HCT116 (cell line): ENCODE measurements around the gene COG6. TPM values are rescaled to one million over a fixed set of nuclear protein-coding genes. Genes with fewer than 3 reads are reported as not detected.

Experiments
- ATAC-seq: fragments of 200-7000 bp; cut with Tn5 transposase; 2 replicates; pipeline ENCODE4 v1.9.1; 2020; ENCODE audit warnings: mild to moderate bottlenecking, moderate library complexity
- BruUV-seq: library from RNA; stranded (reverse); fragments of 400-500 nt; replicated peaks from 2 replicates; lab custom pipeline; 2021; lab: Mats Ljungman, UMichigan
- CTCF ChIA-PET: fragments of 300-600 bp; sonication (Branson Sonifier 250); formaldehyde crosslinking; loops from one replicate; lab custom pipeline; 2021; ENCODE audit warnings: antibody characterized with exemption; lab: Charles Lee
- POLR2A ChIA-PET: fragments of 300-600, 350-600 bp; sonication (Branson Sonifier 250); formaldehyde crosslinking; loops from one replicate; lab custom pipeline; 2021; ENCODE audit warnings: antibody characterized with exemption; lab: Charles Lee
- RAD21 ChIA-PET, 2 experiments: fragments of 300-600 bp; sonication (Branson Sonifier 250); formaldehyde crosslinking; loops; one replicate each; lab custom pipeline; 2023; ENCODE audit warnings: low total read pairs in 2 of 2; ENCODE audit not compliant: uncharacterized antibody in 2 of 2, unreplicated experiment in 2 of 2, low non-redundant PET in 1 of 2; lab: Charles Lee
- DNase-seq: peaks from one replicate; pipeline ENCODE4 v3.0.0-alpha.2; 2010; ENCODE audit warnings: low read depth, low spot score
- H2AFZ ChIP-seq: fragments of 200-600 bp; shearing (Covaris generic), sonication (generic); 2 replicates; pipeline ENCODE4 v1.6.1; 2017; ENCODE audit warnings: low read depth, mixed run types, mixed read lengths, antibody characterized with exemption, low read length; ENCODE audit not compliant: poor library complexity, severe bottlenecking
- H3K27ac ChIP-seq: 2 replicates; pipeline ENCODE4 v1.5.1; 2012; ENCODE audit warnings: low read depth, low read length
- H3K27me3 ChIP-seq: fragments of 200-600 bp; sonication (generic); 2 replicates; pipeline ENCODE4 v1.6.1; 2016; ENCODE audit warnings: mixed run types, low read length, mixed read lengths; ENCODE audit not compliant: insufficient read depth
- H3K36me3 ChIP-seq, 2 experiments: fragments of 200-500 bp in 1 of 2; fragments of 200-600 bp in 1 of 2; sonication (Bioruptor generic) in 1 of 2; sonication (generic) in 1 of 2; 2 replicates each; pipeline versions ENCODE4 v1.5.1 to v1.6.1; 2014 to 2016; ENCODE audit warnings: low read length in 2 of 2, inconsistent platforms in 1 of 2, mixed read lengths in 1 of 2, mixed run types in 1 of 2; ENCODE audit not compliant: insufficient read depth in 2 of 2, control insufficient read depth in 1 of 2
- H3K4me1 ChIP-seq, 2 experiments: fragments of 200-600 bp in 1 of 2; sonication (generic) in 1 of 2; 2 replicates each; pipeline versions ENCODE4 v1.5.1 to v1.6.1; 2012 to 2017; ENCODE audit warnings: low read length in 2 of 2, inconsistent platforms in 1 of 2, mild to moderate bottlenecking in 1 of 2, mixed read lengths in 1 of 2, mixed run types in 1 of 2, moderate library complexity in 1 of 2; ENCODE audit not compliant: insufficient read depth in 2 of 2, control insufficient read depth in 1 of 2
- H3K4me2 ChIP-seq: fragments of 200-600 bp; sonication (generic); 2 replicates; pipeline ENCODE4 v1.6.1; 2017; ENCODE audit warnings: mixed run types, low read length, mixed read lengths
- H3K4me3 ChIP-seq, 2 experiments: fragments of 200-600 bp in 1 of 2; sonication (generic) in 1 of 2; replicated peaks in 1 of 2; 2 replicates each; pipeline ENCODE4 v1.5.1; 2011 to 2016; ENCODE audit warnings: low read length in 2 of 2, control low read depth in 1 of 2, low read depth in 1 of 2, mild to moderate bottlenecking in 1 of 2, mixed read lengths in 1 of 2, mixed run types in 1 of 2
- H3K79me2 ChIP-seq: fragments of 200-600 bp; sonication (generic); 2 replicates; pipeline ENCODE4 v1.6.1; 2017; ENCODE audit warnings: mild to moderate bottlenecking, mixed run types, low read length, moderate library complexity, mixed read lengths; ENCODE audit not compliant: insufficient read depth
- H3K9ac ChIP-seq: fragments of 200-600 bp; sonication (generic); 2 replicates; pipeline ENCODE4 v1.6.1; 2016; ENCODE audit warnings: low read length, mixed read lengths
- H3K9me2 ChIP-seq: fragments of 200-600 bp; sonication (generic), shearing (Covaris generic); 2 replicates; pipeline ENCODE4 v1.6.1; 2017; ENCODE audit warnings: mixed run types, mild to moderate bottlenecking, moderate library complexity; ENCODE audit not compliant: insufficient read depth
- H3K9me3 ChIP-seq, 2 experiments: fragments of 200-500 bp in 1 of 2; fragments of 200-600 bp in 1 of 2; sonication (Bioruptor generic) in 1 of 2; sonication (generic) in 1 of 2; 2 replicates each; pipeline ENCODE4 v1.6.1; 2014 to 2017; ENCODE audit warnings: low read length in 2 of 2, mixed read lengths in 2 of 2, inconsistent platforms in 1 of 2, low read depth in 1 of 2, mild to moderate bottlenecking in 1 of 2, mixed run types in 1 of 2, moderate library complexity in 1 of 2; ENCODE audit not compliant: control insufficient read depth in 1 of 2, insufficient read depth in 1 of 2
- H4K20me1 ChIP-seq: fragments of 200-600 bp; sonication (generic), shearing (Covaris generic); 2 replicates; pipeline ENCODE4 v1.6.1; 2017; ENCODE audit warnings: mixed run types, mild to moderate bottlenecking, moderate library complexity; ENCODE audit not compliant: insufficient read depth
- ATF3 ChIP-seq: IDR thresholded peaks from 2 replicates; pipeline ENCODE4 v1.6.1; 2012
- CBX3 ChIP-seq: IDR thresholded peaks from 2 replicates; pipeline ENCODE4 v1.6.1; 2012; ENCODE audit warnings: low read depth
- CTCF ChIP-seq, 3 experiments: fragments of 200-600 bp in 1 of 3; sonication (generic) in 1 of 3; IDR thresholded peaks in 2 of 3; conservative IDR thresholded peaks in 1 of 3; 2 replicates each; pipeline ENCODE4 v1.5.1; 2012 to 2017; ENCODE audit warnings: low read depth in 2 of 3, low read length in 2 of 3, antibody characterized with exemption in 1 of 3, borderline replicate concordance in 1 of 3, control low read depth in 1 of 3, mild to moderate bottlenecking in 1 of 3, mixed read lengths in 1 of 3, mixed run types in 1 of 3, moderate library complexity in 1 of 3; ENCODE audit not compliant: insufficient read depth in 1 of 3
- EGR1 ChIP-seq: IDR thresholded peaks from 2 replicates; pipeline ENCODE4 v1.6.1; 2012; ENCODE audit warnings: low read depth
- ELF1 ChIP-seq: IDR thresholded peaks from 2 replicates; pipeline ENCODE4 v1.6.1; 2012; ENCODE audit warnings: low read depth, borderline replicate concordance
- EZH2 ChIP-seq: fragments of 200-600 bp; sonication (generic); IDR thresholded peaks from 2 replicates; pipeline ENCODE4 v1.6.1; 2017; ENCODE audit warnings: antibody characterized with exemption, mixed run types
- EZH2phosphoT487 ChIP-seq: fragments of 200-600 bp; IDR thresholded peaks from 2 replicates; pipeline ENCODE4 v1.6.1; 2018; ENCODE audit warnings: antibody characterized with exemption, borderline replicate concordance
- FOSL1 ChIP-seq: IDR thresholded peaks from 2 replicates; pipeline ENCODE4 v1.6.1; 2012; ENCODE audit warnings: low read depth
- POLR2AphosphoS5 ChIP-seq: IDR thresholded peaks from 2 replicates; pipeline ENCODE4 v1.6.1; 2011; ENCODE audit warnings: mild to moderate bottlenecking, low read depth, low read length, moderate library complexity
- RAD21 ChIP-seq: IDR thresholded peaks from 2 replicates; pipeline ENCODE4 v1.6.1; 2012; ENCODE audit warnings: low read depth, mild to moderate bottlenecking
- REST ChIP-seq: IDR thresholded peaks from 2 replicates; pipeline ENCODE4 v1.6.1; 2012; ENCODE audit warnings: low read depth
- SIN3A ChIP-seq: IDR thresholded peaks from 2 replicates; pipeline ENCODE4 v1.6.1; 2012; ENCODE audit warnings: low read depth
- TCF7L2 ChIP-seq: IDR thresholded peaks from 2 replicates; pipeline ENCODE4 v1.7.0; 2011; ENCODE audit warnings: borderline replicate concordance, inconsistent platforms; ENCODE audit not compliant: insufficient read depth, insufficient read length; ENCODE audit errors: extremely low read depth
- YY1 ChIP-seq: IDR thresholded peaks from 2 replicates; pipeline ENCODE4 v1.6.1; 2011; ENCODE audit warnings: low read length, low read depth, moderate library complexity, mild to moderate bottlenecking; ENCODE audit not compliant: insufficient replicate concordance; ENCODE audit errors: extremely low read depth
- ZNF274 ChIP-seq: fragments of 200-500 bp; sonication (Bioruptor generic); IDR thresholded peaks from 2 replicates; pipeline ENCODE4 v1.6.1; 2014; ENCODE audit warnings: mild to moderate bottlenecking, low read depth, low read length, inconsistent platforms
- intact Hi-C: fragments of 100-400 bp; cut with micrococcal nuclease; formaldehyde crosslinking; loops from 2 replicates; pipeline ENCODE4 v1.10.0; 2022
- total RNA-seq: library from RNA; stranded (reverse); gene quantifications from one replicate; pipeline ENCODE4 v1.2.1, GENCODE V29; 2021; ENCODE audit not compliant: unreplicated experiment

Gene COG6
- total RNA-seq, 1 experiment from 2014 or later: 33.6 TPM

- Histone ChIP-seq H3K4me2 (no peak overlapping the region), H3K27me3 (no peaks in the 10 kb centered on the region), H3K9ac (no peak overlapping the region), H3K4me3 (no peak overlapping the region), H4K20me1 (no peaks in the 10 kb centered on the region), H2AFZ (no peak overlapping the region), H3K27ac (no peak overlapping the region), H3K9me3 (no peaks in the 10 kb centered on the region), H3K4me1 (no peaks in the 10 kb centered on the region), H3K79me2 (no peaks in the 10 kb centered on the region), H3K36me3 (peaks cover 3 to 10% of the 10 kb centered on the region in 2 experiments; a peak in 1 of 4 replicates), H3K9me2 (no peaks in the 10 kb centered on the region)
- TF ChIP-seq EZH2 (no peak), TCF7L2 (no peak)
- BruUV-seq: no TSS peak
- ATAC-seq: no peak
- POLR2A ChIA-PET: no interaction called here
- intact Hi-C loops: no loop called here
- CTCF ChIA-PET: interaction anchor here (2.2 kb wide), 1 partner anchor 70 kb away, joined by 5 read pairs; no protein-coding TSS in a partner anchor
- no peak for DNase-seq
- RAD21 ChIA-PET: no interaction called here
These were observed 26.8 kb downstream of the COG6 start for GRCh38 chr13:39682310-39682709.

GRCh38 chr13:39682788-39683187 lies 27.3 kb downstream of the COG6 start:
- POLR2A ChIA-PET: no interaction called here
- no TSS peak for BruUV-seq

More at GRCh38 chr13:39682788-39683187, 27.3 kb downstream of the COG6 start:
- CTCF ChIA-PET: interaction anchor here (1.2 to 2.2 kb wide), 3 partner anchors 71 to 1095 kb away, joined by 5 to 7 read pairs (median 6); no protein-coding TSS in a partner anchor
- no peak overlapping the region for H3K4me3 ChIP-seq
- no peak for TF ChIP-seq YY1
- no peak for TF ChIP-seq RAD21
- TF ChIP-seq CTCF (IDR thresholded peaks at IDR 0.05 in 2 of 3, conservative IDR thresholded peaks at IDR 0.05 in 1 of 3; ENCODE audit: borderline replicate concordance in 1 of 3, insufficient read depth in 1 of 3, low read depth in 2 of 3, low read length in 2 of 3): no peak
- TF ChIP-seq SIN3A: no peak
- no peak for TF ChIP-seq CBX3
- no peak for TF ChIP-seq FOSL1
- TF ChIP-seq REST: no peak
- TF ChIP-seq EGR1: no peak
- no peak for TF ChIP-seq ELF1
- TF ChIP-seq ZNF274: no peak
- no peak for TF ChIP-seq EZH2phosphoT487
- TF ChIP-seq POLR2AphosphoS5: no peak
- TF ChIP-seq ATF3: no peak
- TF ChIP-seq, all 23 proteins: peak for 0
- no peaks in the 10 kb centered on the region for H3K9me2 ChIP-seq
- H3K27me3 ChIP-seq: no peaks in the 10 kb centered on the region
- no peak overlapping the region for H3K9ac ChIP-seq
- no peaks in the 10 kb centered on the region for H3K4me1 ChIP-seq
- peaks cover 3 to 10% of the 10 kb centered on the region in 2 experiments; a peak in 1 of 4 replicates for H3K36me3 ChIP-seq
- no peaks in the 10 kb centered on the region for H3K9me3 ChIP-seq
- ATAC-seq (no peak), DNase-seq (no peak)
- H4K20me1 ChIP-seq: no peaks in the 10 kb centered on the region
- H2AFZ ChIP-seq: no peak overlapping the region
- H3K27ac ChIP-seq: no peak overlapping the region
- RAD21 ChIA-PET: no interaction called here
- H3K79me2 ChIP-seq: no peaks in the 10 kb centered on the region
- H3K4me2 ChIP-seq: no peak overlapping the region
- intact Hi-C loops: no loop called here
